HFF-Myc (cell line): Measurements from ENCODE around the gene CUX1.

Experiments
- DNase-seq: peaks from one replicate; pipeline ENCODE4 v3.0.0-alpha.2; 2011; ENCODE audit warnings: low read depth; ENCODE audit errors: extremely low read depth
- H3K4me3 ChIP-seq: replicated peaks from 2 replicates; pipeline ENCODE4 v1.5.1; 2011; ENCODE audit warnings: low read depth, mild to moderate bottlenecking, control low read depth, low read length
- TF ChIP-seq, protein P1 (sequence below): IDR thresholded peaks from 2 replicates; pipeline ENCODE4 v1.5.1; 2012; ENCODE audit warnings: mild to moderate bottlenecking, low read depth, low read length, control low read depth; ENCODE audit errors: missing control alignments

CUX1 gene

DNA sequence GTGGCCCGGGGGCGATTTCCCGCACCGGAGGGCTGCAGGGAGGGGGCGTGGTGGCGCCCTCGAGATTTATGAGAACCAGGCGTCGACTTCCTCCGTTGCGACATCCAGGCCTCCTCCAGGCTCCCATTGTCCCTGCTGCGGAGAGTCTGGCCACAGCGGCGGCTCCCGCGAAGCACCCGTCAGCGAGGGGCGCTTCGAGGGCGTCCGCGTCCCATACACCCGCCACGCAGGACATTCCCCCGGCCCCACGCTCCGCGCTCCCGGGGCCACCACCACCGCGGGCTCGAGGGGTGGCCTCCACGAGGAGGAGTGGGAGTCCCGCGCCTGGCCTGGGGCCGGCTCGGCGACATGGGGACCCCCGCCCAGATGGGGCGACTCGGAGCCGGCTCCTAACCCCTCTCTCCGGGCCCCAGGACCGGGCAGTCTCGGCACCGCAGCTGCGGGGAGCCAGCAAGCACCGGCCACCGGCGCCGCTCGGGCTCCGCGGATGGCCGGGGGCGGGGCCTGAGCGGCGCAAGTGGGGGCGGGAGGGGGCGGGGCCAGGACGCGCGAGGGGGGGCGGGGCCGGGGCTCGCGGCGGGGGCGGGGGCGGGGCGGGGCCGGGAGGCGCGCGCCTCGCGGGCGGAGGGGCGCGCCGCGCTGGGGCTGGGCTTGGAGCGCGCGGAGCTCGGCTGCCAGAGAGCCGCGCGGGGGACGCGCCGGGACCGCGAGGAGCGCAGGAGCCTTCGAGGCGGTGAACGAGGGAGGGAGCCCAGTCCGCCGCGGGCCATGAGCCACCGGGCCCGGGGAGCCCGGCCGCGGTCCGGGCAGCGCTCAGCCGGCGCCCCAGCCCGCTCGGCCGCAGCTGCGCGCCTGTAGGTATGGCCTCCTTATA lies 469.0 kb downstream of the CUX1 start, which contains the start of gene SH2B2:
SH2B2 (plus strand) TSS at position 632 of the 874 bp plus-strand sequence. CDS start 13,683 bp downstream, outside the sequence.
- no peak for DNase-seq

DNA sequence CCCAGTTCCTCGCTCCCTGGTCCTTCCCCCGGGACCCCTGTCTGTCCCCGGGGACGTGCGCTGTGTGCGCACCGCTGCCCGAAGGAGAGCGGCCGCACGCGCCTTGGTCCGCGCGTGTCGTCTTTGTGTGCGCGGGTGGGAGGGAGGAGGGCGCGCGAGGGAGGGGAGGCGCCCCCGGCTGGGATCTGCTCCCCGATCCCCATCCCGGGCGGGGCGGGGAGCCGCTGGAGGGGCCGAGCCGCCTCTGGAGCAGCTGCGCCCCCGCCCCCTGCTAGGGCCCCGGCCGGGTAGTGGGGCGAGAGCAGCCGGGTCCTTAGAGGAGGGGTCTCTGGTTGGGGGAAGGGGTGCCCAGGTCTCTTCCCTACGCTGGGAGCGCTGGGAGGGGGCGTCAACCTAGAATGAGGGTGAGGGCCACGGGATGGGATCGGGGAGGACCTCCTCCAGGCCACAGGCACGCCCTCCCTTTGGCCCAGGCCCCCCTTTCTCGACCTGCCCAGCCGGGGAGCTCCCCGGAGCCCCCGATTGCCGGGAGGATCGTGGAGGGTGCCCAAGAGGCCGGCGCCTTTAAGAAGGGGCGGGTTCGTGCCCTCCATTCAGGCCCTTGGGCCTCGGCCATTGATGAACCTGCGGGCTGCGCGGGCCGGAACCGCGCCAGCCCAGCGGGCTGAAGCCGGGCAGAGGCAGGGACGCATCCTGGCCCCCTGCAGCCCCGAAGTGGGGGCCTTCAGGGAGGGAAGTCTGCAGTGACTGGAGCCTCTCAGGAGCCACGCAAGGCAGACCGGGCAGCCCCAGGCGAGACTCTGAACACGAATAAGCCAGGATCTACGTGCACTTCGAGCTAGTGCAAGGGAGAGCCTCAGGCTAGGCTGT lies 469.9 kb downstream of the CUX1 start:
- DNase-seq = no peak
- peak overlapping the region; percentile 63 for H3K4me3 ChIP-seq
- TF ChIP-seq, protein P1, sequence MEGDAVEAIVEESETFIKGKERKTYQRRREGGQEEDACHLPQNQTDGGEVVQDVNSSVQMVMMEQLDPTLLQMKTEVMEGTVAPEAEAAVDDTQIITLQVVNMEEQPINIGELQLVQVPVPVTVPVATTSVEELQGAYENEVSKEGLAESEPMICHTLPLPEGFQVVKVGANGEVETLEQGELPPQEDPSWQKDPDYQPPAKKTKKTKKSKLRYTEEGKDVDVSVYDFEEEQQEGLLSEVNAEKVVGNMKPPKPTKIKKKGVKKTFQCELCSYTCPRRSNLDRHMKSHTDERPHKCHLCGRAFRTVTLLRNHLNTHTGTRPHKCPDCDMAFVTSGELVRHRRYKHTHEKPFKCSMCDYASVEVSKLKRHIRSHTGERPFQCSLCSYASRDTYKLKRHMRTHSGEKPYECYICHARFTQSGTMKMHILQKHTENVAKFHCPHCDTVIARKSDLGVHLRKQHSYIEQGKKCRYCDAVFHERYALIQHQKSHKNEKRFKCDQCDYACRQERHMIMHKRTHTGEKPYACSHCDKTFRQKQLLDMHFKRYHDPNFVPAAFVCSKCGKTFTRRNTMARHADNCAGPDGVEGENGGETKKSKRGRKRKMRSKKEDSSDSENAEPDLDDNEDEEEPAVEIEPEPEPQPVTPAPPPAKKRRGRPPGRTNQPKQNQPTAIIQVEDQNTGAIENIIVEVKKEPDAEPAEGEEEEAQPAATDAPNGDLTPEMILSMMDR = no peak

More for the DNA sequence above, 469.0 kb downstream of the CUX1 start, which contains the start of gene SH2B2:
- TF ChIP-seq, protein P1 = no peak
- H3K4me3 ChIP-seq = peak within 1 kb of the TSS; percentile 63

DNA sequence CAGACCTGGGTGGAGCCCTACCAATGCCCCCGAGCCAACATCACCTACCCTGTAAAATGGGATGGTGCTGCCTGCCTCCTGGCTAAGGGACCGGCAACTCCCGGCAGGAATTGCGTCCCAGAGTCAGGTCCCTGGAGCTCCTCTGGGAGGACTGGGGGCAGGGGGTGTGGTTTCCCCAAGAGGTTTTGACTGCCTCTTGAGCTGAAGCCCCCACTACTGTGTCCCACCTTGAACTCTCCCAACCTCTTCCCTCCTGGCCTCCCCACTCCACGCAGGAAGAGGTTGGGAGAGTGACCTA lies 470.5 kb downstream of the CUX1 start:
- TF ChIP-seq, protein P1 = no peak
- no peak for DNase-seq

GRCh38 chr7:102288285-102288930 lies 471.0 kb downstream of the CUX1 start:
- TF ChIP-seq, protein P1 = no peak
- DNase-seq = no peak
- peak overlapping the region; percentile 63 for H3K4me3 ChIP-seq

More for the DNA sequence above, 470.5 kb downstream of the CUX1 start:
- H3K4me3 ChIP-seq = peak overlapping the region; percentile 63

GRCh38 chr7:102289057-102289456 lies 471.6 kb downstream of the CUX1 start:
- TF ChIP-seq, protein P1 = no peak
- H3K4me3 ChIP-seq = no peak overlapping the region
- no peak for DNase-seq
